Mucosa of stomach (tissue), 1 donor: ENCODE results near the gene MAGI3.

ENCODE experiments used
- H3K27me3 ChIP-seq: one replicate; pipeline ENCODE4 v1.7.0; 2013; ENCODE audit warnings: mild to moderate bottlenecking, low read length; ENCODE audit not compliant: control insufficient read depth, insufficient read depth
- H3K36me3 ChIP-seq: one replicate; pipeline ENCODE4 v1.7.0; 2013; ENCODE audit warnings: low read length; ENCODE audit not compliant: control insufficient read depth, insufficient read depth
- H3K4me1 ChIP-seq: one replicate; pipeline ENCODE4 v1.7.0; 2013; ENCODE audit warnings: mild to moderate bottlenecking, low read length; ENCODE audit not compliant: control insufficient read depth, insufficient read depth
- H3K4me3 ChIP-seq: one replicate; pipeline ENCODE4 v1.7.0; 2013; ENCODE audit warnings: low read length
- H3K9ac ChIP-seq: one replicate; pipeline ENCODE4 v1.7.0; 2013; ENCODE audit warnings: mild to moderate bottlenecking, low read length, moderate library complexity
- H3K9me3 ChIP-seq: one replicate; pipeline ENCODE4 v1.7.0; 2013; ENCODE audit warnings: mild to moderate bottlenecking, low read length, moderate library complexity; ENCODE audit not compliant: control insufficient read depth
- donor health status: Pancreatic carcinoma.

Gene MAGI3

DNA sequence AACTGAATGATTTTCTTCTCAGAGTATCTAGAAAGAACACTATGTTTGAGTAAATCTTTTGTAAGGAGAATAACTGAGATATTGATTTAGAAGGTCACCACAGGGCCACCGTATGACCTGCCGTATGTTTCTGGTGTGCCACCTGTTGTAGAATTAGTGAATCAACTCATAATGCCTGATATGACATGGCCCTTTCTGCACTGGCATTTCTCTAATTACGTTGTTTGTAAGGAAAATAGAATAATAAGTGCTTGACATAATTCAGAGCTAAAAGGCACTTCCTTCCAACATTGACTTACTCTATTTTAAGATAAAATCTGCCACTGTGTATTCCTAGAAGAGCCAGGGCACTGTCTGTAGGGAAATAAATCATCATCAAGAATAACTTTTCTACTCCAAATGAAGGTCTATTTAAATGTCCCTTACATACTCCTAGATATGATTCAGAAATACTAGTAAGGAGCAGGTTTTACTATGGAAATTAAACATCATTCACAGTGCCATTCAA is 267.3 kb downstream of the MAGI3 start:
- H3K27me3 ChIP-seq: no peaks in the 10 kb centered on the region
- H3K36me3 ChIP-seq: no peaks in the 10 kb centered on the region

GRCh38 chr1:113659035-113659434 is 268.7 kb downstream of the MAGI3 start:
- H3K36me3 ChIP-seq: no peaks in the 10 kb centered on the region
- H3K9me3 ChIP-seq: no peaks in the 10 kb centered on the region
- no peak overlapping the region for H3K4me3 ChIP-seq
- no peak overlapping the region for H3K9ac ChIP-seq
- no peaks in the 10 kb centered on the region for H3K4me1 ChIP-seq
- no peaks in the 10 kb centered on the region for H3K27me3 ChIP-seq

More for the DNA sequence above, 267.3 kb downstream of the MAGI3 start:
- Histone ChIP-seq H3K4me1 (no peaks in the 10 kb centered on the region), H3K9ac (no peak overlapping the region), H3K9me3 (no peaks in the 10 kb centered on the region), H3K4me3 (no peak overlapping the region)

DNA sequence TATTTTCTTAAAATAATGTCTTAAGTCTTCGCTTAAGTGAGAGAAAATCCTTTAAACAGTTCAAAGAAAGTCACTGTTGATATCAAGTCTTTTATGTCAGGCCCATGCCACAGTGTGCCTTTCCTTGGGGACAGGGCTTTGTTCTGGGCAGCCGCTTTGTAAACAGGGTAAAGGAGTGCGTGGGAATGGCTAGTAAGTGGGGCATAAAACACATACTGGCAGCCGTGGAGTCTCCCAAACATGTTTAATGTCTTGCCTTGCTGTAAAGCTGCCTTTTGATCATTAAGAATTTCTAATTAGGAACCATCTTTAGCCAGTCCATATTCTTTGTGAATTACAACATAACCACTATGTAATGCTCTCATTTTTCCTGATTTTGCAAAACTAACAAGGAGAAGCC is 269.2 kb downstream of the MAGI3 start:
- Histone ChIP-seq H3K27me3 (no peaks in the 10 kb centered on the region), H3K9me3 (no peaks in the 10 kb centered on the region), H3K9ac (no peak overlapping the region), H3K36me3 (no peaks in the 10 kb centered on the region), H3K4me3 (no peak overlapping the region), H3K4me1 (no peaks in the 10 kb centered on the region)

DNA sequence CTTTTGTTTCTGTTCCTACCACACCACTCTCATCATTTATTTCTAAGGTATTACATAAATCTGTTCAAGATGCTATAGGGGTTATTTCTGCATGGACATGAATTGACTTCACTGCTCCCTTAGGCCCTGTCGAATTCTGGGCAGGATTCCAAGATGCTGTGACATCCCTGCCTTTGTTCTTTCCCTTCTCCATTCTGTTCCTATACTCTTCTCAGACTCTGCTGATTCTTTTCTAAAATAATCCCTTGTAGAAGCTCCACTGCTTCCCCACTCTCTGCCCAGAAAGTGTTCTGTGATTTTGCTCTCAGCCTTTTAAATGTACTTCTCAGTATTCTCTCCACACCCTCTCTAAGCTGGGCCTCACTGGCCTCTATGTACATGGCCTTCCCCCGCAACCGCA is 269.8 kb downstream of the MAGI3 start:
- H3K4me3 ChIP-seq: no peak overlapping the region
- no peak overlapping the region for H3K9ac ChIP-seq
- H3K36me3 ChIP-seq: no peaks in the 10 kb centered on the region
- no peaks in the 10 kb centered on the region for H3K4me1 ChIP-seq
- no peaks in the 10 kb centered on the region for H3K27me3 ChIP-seq
- no peaks in the 10 kb centered on the region for H3K9me3 ChIP-seq

DNA sequence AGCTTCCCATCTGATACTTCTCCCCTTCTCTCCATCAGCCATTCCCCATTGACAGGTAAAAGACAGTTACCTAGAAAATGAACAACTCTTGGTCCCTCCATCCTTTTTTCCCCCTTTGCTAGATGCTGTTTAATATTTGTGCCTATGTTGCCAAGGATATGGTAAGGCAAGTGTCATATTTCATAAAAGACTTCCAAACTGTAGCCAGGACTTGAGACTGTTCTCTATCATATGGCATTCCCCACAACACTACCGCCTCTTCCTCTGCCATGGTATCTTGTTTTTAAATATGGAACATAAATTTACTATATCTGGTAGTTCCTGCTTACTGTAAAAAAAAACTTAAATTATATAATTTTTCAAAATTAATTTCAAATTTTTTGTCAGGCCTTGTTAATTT is 271.8 kb downstream of the MAGI3 start:
- H3K4me3 ChIP-seq: no peak overlapping the region
- no peaks in the 10 kb centered on the region for H3K36me3 ChIP-seq
- H3K9me3 ChIP-seq: no peaks in the 10 kb centered on the region
- H3K4me1 ChIP-seq: no peaks in the 10 kb centered on the region
- H3K9ac ChIP-seq: no peak overlapping the region
- H3K27me3 ChIP-seq: no peaks in the 10 kb centered on the region

DNA sequence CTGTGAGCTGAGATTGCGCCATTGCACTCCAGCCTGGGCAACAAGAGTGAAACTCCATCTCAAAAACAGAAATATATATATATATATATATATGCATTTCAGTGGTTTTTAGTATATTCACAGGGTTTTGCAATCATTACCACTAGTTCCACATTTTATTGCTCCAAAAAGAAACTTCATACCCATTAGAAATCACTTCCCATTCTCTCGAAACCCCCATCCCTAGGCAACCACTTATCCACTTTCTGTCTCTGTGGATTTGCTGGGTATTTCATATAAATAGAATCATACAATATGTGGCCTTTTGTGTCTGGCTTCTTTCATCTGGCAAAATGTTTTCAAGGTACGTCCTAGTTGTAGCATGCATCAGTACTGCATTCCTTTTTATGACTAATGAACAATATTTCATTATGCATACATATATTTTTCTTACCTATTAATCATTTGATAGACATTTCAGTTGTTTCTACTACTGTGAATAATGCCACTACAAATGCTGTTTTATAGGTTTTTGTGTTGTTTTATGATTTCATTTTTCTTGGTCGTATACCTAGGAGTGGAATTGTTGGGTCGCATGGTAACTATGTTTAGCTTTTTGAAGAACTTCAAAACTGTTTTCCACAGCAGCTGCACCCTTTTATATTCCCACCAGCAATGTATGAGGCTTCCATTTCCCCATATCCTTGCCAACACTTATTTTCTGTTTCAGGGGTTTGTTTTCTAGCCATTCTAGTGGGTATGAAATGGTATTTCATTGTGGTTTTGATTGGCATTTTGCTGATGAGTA is 273.0 kb downstream of the MAGI3 start:
- Histone ChIP-seq H3K4me1 (no peaks in the 10 kb centered on the region), H3K9ac (no peak overlapping the region), H3K27me3 (no peaks in the 10 kb centered on the region), H3K36me3 (no peaks in the 10 kb centered on the region), H3K4me3 (no peak overlapping the region), H3K9me3 (no peaks in the 10 kb centered on the region)

- Histone ChIP-seq H3K9ac (no peak overlapping the region), H3K4me3 (no peak overlapping the region), H3K27me3 (no peaks in the 10 kb centered on the region), H3K9me3 (no peaks in the 10 kb centered on the region), H3K36me3 (no peaks in the 10 kb centered on the region), H3K4me1 (no peaks in the 10 kb centered on the region)
Observed at GRCh38 chr1:113665071-113665470, 274.8 kb downstream of the MAGI3 start.

GRCh38 chr1:113666126-113666525 is 275.8 kb downstream of the MAGI3 start:
- H3K36me3 ChIP-seq: no peaks in the 10 kb centered on the region

DNA sequence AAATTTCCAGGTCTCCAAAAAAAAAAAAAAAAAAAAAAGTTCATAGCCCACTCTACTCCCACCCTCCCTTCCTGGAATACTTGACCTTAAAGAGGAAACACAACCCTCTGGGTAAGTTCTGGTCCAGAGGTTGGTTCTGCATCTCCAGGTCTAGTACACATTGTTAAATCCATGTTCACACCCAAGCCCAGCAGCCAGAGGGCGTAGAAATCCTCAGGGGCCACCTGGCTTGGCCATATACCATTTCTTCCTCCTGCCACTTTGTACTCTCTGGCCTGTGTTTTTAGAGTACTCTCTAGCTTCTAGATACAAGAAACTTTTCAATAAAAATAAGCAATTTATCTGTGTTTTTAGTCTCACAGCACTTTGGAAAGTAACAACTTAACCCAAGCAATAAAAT is 279.7 kb downstream of the MAGI3 start:
- H3K9me3 ChIP-seq: no peaks in the 10 kb centered on the region
- H3K36me3 ChIP-seq: peaks cover 5% of the 10 kb centered on the region
- no peaks in the 10 kb centered on the region for H3K27me3 ChIP-seq
- no peak overlapping the region for H3K9ac ChIP-seq
- H3K4me1 ChIP-seq: no peaks in the 10 kb centered on the region
- no peak overlapping the region for H3K4me3 ChIP-seq

More at GRCh38 chr1:113666126-113666525, 275.8 kb downstream of the MAGI3 start:
- Histone ChIP-seq H3K4me3 (no peak overlapping the region), H3K27me3 (no peaks in the 10 kb centered on the region), H3K4me1 (no peaks in the 10 kb centered on the region), H3K9me3 (no peaks in the 10 kb centered on the region), H3K9ac (no peak overlapping the region)

GRCh38 chr1:113670650-113671049 is 280.3 kb downstream of the MAGI3 start:
- Histone ChIP-seq H3K4me3 (no peak overlapping the region), H3K27me3 (no peaks in the 10 kb centered on the region), H3K4me1 (no peaks in the 10 kb centered on the region), H3K36me3 (peaks cover 7% of the 10 kb centered on the region), H3K9ac (no peak overlapping the region), H3K9me3 (no peaks in the 10 kb centered on the region)

DNA sequence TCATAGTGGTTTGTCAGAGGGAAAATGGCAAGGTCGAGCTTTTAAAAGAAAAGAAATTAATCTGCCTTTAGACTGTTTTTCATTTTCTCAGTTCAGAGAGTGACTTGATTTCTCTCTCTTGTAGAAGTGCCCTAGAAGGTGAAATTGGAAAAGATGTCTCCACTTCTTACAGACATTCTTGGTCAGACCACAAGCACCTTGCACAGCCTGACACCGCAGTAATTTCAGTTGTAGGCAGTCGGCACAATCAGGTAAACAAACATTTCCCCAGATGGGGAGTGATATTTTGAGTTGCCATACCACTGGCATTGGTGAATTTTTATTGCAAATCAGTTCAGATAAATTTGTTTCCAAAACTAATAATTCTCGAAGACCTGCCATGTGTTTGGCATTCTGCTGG is 282.2 kb downstream of the MAGI3 start:
- H3K4me3 ChIP-seq: no peak overlapping the region
- H3K4me1 ChIP-seq: no peaks in the 10 kb centered on the region
- no peaks in the 10 kb centered on the region for H3K9me3 ChIP-seq
- peaks cover 10% of the 10 kb centered on the region for H3K36me3 ChIP-seq
- H3K27me3 ChIP-seq: no peaks in the 10 kb centered on the region
- H3K9ac ChIP-seq: no peak overlapping the region

DNA sequence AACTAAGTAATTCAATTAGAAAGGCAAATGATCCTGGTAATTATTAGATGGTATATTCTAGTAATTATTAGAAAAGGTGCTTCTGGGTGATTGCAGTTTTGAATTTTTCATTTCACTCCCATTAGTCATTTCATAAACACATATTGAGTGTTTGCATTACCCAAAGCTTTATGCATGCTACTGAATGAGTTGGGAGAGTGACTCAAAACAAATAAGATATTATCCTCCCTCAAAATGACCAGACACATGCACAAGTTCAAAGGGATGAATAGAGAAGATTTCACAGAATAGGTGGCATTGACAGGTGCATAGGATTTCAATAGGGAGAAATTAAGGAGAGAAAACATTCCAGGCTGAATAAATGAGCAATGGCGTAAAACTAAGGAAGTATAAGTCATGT is 284.3 kb downstream of the MAGI3 start:
- Histone ChIP-seq H3K36me3 (peaks cover 10% of the 10 kb centered on the region), H3K9me3 (no peaks in the 10 kb centered on the region), H3K4me3 (no peak overlapping the region), H3K4me1 (no peaks in the 10 kb centered on the region), H3K9ac (no peak overlapping the region), H3K27me3 (no peaks in the 10 kb centered on the region)
